Left hindlimb (tissue), 1 donor: ENCODE results near the gene NCEH1.
"Not testable (repeated sequence)": the region's sequence is repeated elsewhere in the genome, so short reads cannot be mapped to it uniquely, and the experiment has no call there.

Experiments used
- DNase-seq: peaks from one replicate; pipeline ENCODE4 v3.0.0-alpha.2; 2018

The NCEH1 gene

GRCh38 chr3:172608575-172608974 is 102.3 kb downstream of the NCEH1 start:
- no peak for DNase-seq

GRCh38 chr3:172607305-172608121 is 103.4 kb downstream of the NCEH1 start:
- DNase-seq: no peak

- DNase-seq: no peak
Observed at GRCh38 chr3:172606021-172606420, 104.8 kb downstream of the NCEH1 start.

- DNase-seq: no peak
Observed at GRCh38 chr3:172604895-172605646, 105.8 kb downstream of the NCEH1 start.

- no peak for DNase-seq
Observed at GRCh38 chr3:172601066-172601832, 109.6 kb downstream of the NCEH1 start.

- no peak for DNase-seq
Observed at GRCh38 chr3:172600644-172601065, 110.2 kb downstream of the NCEH1 start.

- DNase-seq: no peak
Observed at GRCh38 chr3:172598904-172599303, 112.0 kb downstream of the NCEH1 start.

GRCh38 chr3:172596394-172596706 is 114.5 kb downstream of the NCEH1 start:
- no peak for DNase-seq

- DNase-seq: no peak
Observed at GRCh38 chr3:172595664-172596393, 115.0 kb downstream of the NCEH1 start.

GRCh38 chr3:172594900-172595663 is 115.8 kb downstream of the NCEH1 start:
- DNase-seq: not testable (repeated sequence)

- no peak for DNase-seq
Observed at GRCh38 chr3:172592898-172593669, 117.8 kb downstream of the NCEH1 start.

- peak; percentile 47 for DNase-seq
Observed at GRCh38 chr3:172591876-172592771, 118.7 kb downstream of the NCEH1 start.

GRCh38 chr3:172591125-172591605 is 119.7 kb downstream of the NCEH1 start:
- DNase-seq: no peak

- no peak for DNase-seq
Observed at GRCh38 chr3:172586436-172586835, 124.4 kb downstream of the NCEH1 start.

GRCh38 chr3:172585954-172586353 is 124.9 kb downstream of the NCEH1 start:
- DNase-seq: no peak

GRCh38 chr3:172582712-172583111 is 128.2 kb downstream of the NCEH1 start:
- no peak for DNase-seq

GRCh38 chr3:172581757-172582166 is 129.1 kb downstream of the NCEH1 start:
- DNase-seq: no peak

- DNase-seq: no peak
Observed at GRCh38 chr3:172580680-172581401, 130.0 kb downstream of the NCEH1 start.
